Natural killer cell (primary cell): ENCODE results near the gene OR1L6. TPM values are rescaled to one million over a fixed set of nuclear protein-coding genes. Genes with fewer than 3 reads are reported as not detected.

Source experiments
- ATAC-seq, 3 donors: fragments of 150-1000 bp in 2 of 3; fragments of 200-7000 bp in 1 of 3; cut with Tn5 transposase; 1 replicate in 1 of 3; 2 replicates in 2 of 3; pipeline ENCODE4 v1.10.0; 2021; ENCODE audit warnings: mild to moderate bottlenecking in 2 of 3, moderate library complexity in 2 of 3
- DNase-seq, 2 donors: peaks; one replicate each; pipeline versions ENCODE4 v3.0.0 to v3.0.0-alpha.2; 2013 to 2021; ENCODE audit warnings: mixed read lengths in 1 of 2
- H3K27ac ChIP-seq: one replicate; pipeline ENCODE4 v1.5.1; 2013; ENCODE audit warnings: mild to moderate bottlenecking, low read length
- H3K27me3 ChIP-seq: one replicate; pipeline ENCODE4 v1.6.1; 2013; ENCODE audit warnings: low read length; ENCODE audit not compliant: control insufficient read depth, insufficient read depth
- H3K36me3 ChIP-seq: one replicate; pipeline ENCODE4 v1.6.1; 2013; ENCODE audit warnings: low read length; ENCODE audit not compliant: control insufficient read depth, insufficient read depth
- H3K4me1 ChIP-seq: one replicate; pipeline ENCODE4 v1.6.1; 2013; ENCODE audit warnings: low read length; ENCODE audit not compliant: control insufficient read depth, insufficient read depth
- H3K4me3 ChIP-seq: one replicate; pipeline ENCODE4 v1.5.1; 2013; ENCODE audit warnings: low read length
- H3K9me3 ChIP-seq: one replicate; pipeline ENCODE4 v1.6.1; 2013; ENCODE audit warnings: low read length; ENCODE audit not compliant: control insufficient read depth, insufficient read depth
- H3K27ac Mint-ChIP-seq, 2 donors: one replicate each; pipeline ENCODE4 v1.8.0; 2022; ENCODE audit warnings: mild to moderate bottlenecking in 2 of 2, mixed read lengths in 2 of 2, moderate library complexity in 1 of 2
- H3K27me3 Mint-ChIP-seq, 2 donors: one replicate each; pipeline ENCODE4 v1.8.0; 2022; ENCODE audit warnings: low read depth in 2 of 2, mixed read lengths in 2 of 2
- H3K36me3 Mint-ChIP-seq: one replicate; pipeline ENCODE4 v1.8.0; 2022; ENCODE audit warnings: mixed read lengths
- H3K4me1 Mint-ChIP-seq, 2 donors: one replicate each; pipeline ENCODE4 v1.8.0; 2022; ENCODE audit warnings: mixed read lengths in 2 of 2
- H3K4me3 Mint-ChIP-seq: one replicate; pipeline ENCODE4 v1.8.0; 2022; ENCODE audit warnings: mild to moderate bottlenecking, moderate library complexity, mixed read lengths
- H3K9me3 Mint-ChIP-seq, 2 donors: one replicate each; pipeline ENCODE4 v1.8.0; 2022; ENCODE audit warnings: mixed read lengths in 2 of 2
- CTCF ChIP-seq: fragments of 200-600 bp; IDR thresholded peaks from one replicate; pipeline ENCODE4 v1.8.0; 2022; ENCODE audit warnings: antibody characterized with exemption
- WGBS: methylation state at CpG from one replicate; pipeline ENCODE4 v1.1.7; 2013; ENCODE audit warnings: missing lambda C conversion rate; ENCODE audit not compliant: insufficient coverage; 5-methylcytosine and 5-hydroxymethylcytosine counted together
- intact Hi-C: fragments of 100-400 bp; cut with micrococcal nuclease; formaldehyde crosslinking; loops from one replicate; pipeline ENCODE4 v1.14.2; 2022
- total RNA-seq, 4 donors: library from RNA; stranded (reverse); fragments of 120-200 nt in 1 of 4; gene quantifications; one replicate each; pipeline versions ENCODE4 v1.2.3 to v1.2.4, GENCODE V29; 2013 to 2022

Gene OR1L6
- total RNA-seq, 3 donors from 2014 or later (not counting 1 experiment from before 2014, with no cell fraction given) = not detected

DNA sequence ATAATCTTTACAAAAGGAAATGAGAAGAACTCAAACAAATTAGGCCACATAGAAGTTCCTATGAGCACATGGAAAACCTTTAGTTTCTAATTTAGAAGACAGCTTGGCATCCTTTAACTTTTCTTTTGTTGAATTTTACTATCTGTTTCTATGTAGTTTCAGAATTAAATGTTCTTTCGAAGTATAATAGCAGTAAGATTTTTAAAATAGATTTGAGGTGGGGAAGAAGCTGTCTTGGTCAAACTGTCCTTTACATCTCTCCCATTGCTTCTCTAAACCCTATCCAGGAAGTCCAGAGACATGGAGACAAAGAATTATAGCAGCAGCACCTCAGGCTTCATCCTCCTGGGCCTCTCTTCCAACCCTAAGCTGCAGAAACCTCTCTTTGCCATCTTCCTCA is 18.4 kb upstream of the OR1L6 start, which contains the start of gene OR1L4:
OR1L4 (plus strand) TSS at position 301 of the 400 bp plus-strand sequence; CDS start at position 301, 0 bp downstream.
- Histone ChIP-seq H3K4me1 (no peaks in the 10 kb centered on the region), H3K4me3 (no peak within 1 kb of the TSS), H3K27ac (no peak within 1 kb of the TSS), H3K27me3 (no peaks in the 10 kb centered on the region), H3K9me3 (peaks cover 30% of the 10 kb centered on the region), H3K36me3 (no peaks in the 10 kb centered on the region)
- no CpG with 5 or more reads among the region's 1 CpG for whole genome bisulfite sequencing
- no peak for TF ChIP-seq CTCF
- no peaks in the 10 kb centered on the region for H3K4me1 Mint-ChIP-seq
- H3K36me3 Mint-ChIP-seq = peaks cover 15% of the 10 kb centered on the region
- no peaks in the 10 kb centered on the region for H3K27me3 Mint-ChIP-seq
- no peak within 1 kb of the TSS for H3K4me3 Mint-ChIP-seq
- intact Hi-C loops = no loop called here
- ATAC-seq (no peak), DNase-seq (no peak)
- H3K9me3 Mint-ChIP-seq = peaks cover 14 to 22% of the 10 kb centered on the region in 2 donors
- no peak within 1 kb of the TSS for H3K27ac Mint-ChIP-seq

DNA sequence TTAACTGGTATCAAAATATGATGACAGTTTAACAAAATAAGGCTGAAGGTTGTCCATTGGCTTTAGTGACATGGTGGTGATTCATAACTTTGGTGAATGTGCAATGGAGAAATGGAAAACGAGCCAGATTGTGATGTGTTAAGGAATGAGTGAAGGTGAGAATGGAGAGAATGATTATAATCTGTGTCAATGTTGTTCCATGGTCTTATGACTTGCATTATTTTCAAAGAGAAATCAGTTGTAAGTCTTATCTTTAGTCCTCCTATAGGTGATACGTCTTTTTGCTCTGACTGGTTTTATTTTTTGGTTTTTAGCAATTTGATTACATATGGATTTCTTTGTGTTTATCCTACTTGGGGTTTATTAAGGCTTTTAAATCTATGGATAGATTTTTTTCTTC is 12.7 kb downstream of the OR1L6 start:
- no peak for DNase-seq

DNA sequence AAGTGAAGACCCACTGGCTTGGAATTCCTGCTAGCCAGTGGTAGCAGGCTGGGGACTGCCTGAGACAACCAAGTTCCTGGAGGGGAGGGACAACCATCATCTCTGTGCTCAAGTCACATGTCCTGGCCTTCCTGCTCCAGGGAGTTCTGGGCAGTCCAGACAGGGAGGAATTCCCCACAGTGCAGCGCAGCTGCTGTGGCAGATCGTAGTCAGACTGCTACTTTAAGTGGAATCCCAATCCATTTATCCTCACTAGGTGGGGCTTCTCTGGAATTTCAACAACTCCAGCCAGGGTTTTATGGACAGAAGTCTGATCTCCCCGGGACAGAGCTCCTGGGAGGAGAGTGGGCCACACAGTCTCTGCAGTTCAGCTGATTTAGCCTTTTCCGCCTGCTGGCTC is 25.7 kb downstream of the OR1L6 start:
- DNase-seq = no peak
- H3K27ac ChIP-seq = no peak overlapping the region
- H3K27ac Mint-ChIP-seq = no peak overlapping the region
- H3K27me3 ChIP-seq = no peaks in the 10 kb centered on the region
- H3K4me1 Mint-ChIP-seq = no peaks in the 10 kb centered on the region
- TF ChIP-seq CTCF = no peak
- peaks cover 33% of the 10 kb centered on the region for H3K36me3 Mint-ChIP-seq
- intact Hi-C loops = no loop called here
- H3K9me3 ChIP-seq = peaks cover 7% of the 10 kb centered on the region
- H3K9me3 Mint-ChIP-seq = peaks cover 14 to 23% of the 10 kb centered on the region in 2 donors
- 83% methylated on average over 4 of the region's 4 CpGs for WGBS
- no peak overlapping the region for H3K4me3 ChIP-seq
- peaks cover 0 to 5% of the 10 kb centered on the region in 2 donors for H3K27me3 Mint-ChIP-seq
- no peaks in the 10 kb centered on the region for H3K4me1 ChIP-seq
- H3K4me3 Mint-ChIP-seq = no peak overlapping the region
- no peaks in the 10 kb centered on the region for H3K36me3 ChIP-seq
- no peak for ATAC-seq

More for the DNA sequence above, 12.7 kb downstream of the OR1L6 start:
- no peaks in the 10 kb centered on the region for H3K36me3 Mint-ChIP-seq
- Histone ChIP-seq H3K9me3 (no peaks in the 10 kb centered on the region), H3K36me3 (no peaks in the 10 kb centered on the region), H3K27me3 (no peaks in the 10 kb centered on the region), H3K4me3 (no peak overlapping the region), H3K27ac (no peak overlapping the region), H3K4me1 (no peaks in the 10 kb centered on the region)
- no peak overlapping the region for H3K27ac Mint-ChIP-seq
- WGBS = 0% methylated on average over 1 of the region's 2 CpGs
- intact Hi-C loops = no loop called here
- H3K4me3 Mint-ChIP-seq = no peak overlapping the region
- H3K4me1 Mint-ChIP-seq = no peaks in the 10 kb centered on the region
- ATAC-seq = no peak
- H3K27me3 Mint-ChIP-seq = no peaks in the 10 kb centered on the region
- no peak for TF ChIP-seq CTCF
- peaks cover 8 to 10% of the 10 kb centered on the region in 2 donors for H3K9me3 Mint-ChIP-seq

DNA sequence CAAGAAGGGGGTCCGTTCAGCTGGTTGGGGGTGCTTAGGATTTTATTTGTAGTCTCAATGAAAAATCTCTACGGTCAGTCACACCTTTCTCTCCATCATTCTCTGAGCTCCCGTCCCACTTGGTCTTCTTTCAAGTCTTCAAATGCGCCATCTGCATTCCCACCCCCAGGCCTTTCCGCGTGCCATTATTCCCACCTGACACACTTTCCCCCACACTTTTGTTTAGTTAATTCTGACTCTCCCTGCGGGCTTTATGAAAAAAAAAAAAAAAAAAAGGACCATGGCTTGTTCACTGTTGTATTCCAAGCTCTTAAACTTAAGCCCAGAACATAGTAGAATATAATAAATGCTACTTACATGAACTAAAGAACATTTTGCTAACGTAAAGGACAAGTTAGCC is 34.9 kb downstream of the OR1L6 start:
- no peak overlapping the region for H3K27ac ChIP-seq
- peaks cover 3% of the 10 kb centered on the region in 2 donors for H3K9me3 Mint-ChIP-seq
- H3K4me3 ChIP-seq = no peak overlapping the region
- no peaks in the 10 kb centered on the region for H3K27me3 ChIP-seq
- H3K36me3 ChIP-seq = no peaks in the 10 kb centered on the region
- no peaks in the 10 kb centered on the region for H3K36me3 Mint-ChIP-seq
- no peak overlapping the region for H3K27ac Mint-ChIP-seq
- no peak overlapping the region for H3K4me3 Mint-ChIP-seq
- H3K4me1 Mint-ChIP-seq = peaks cover 0 to 5% of the 10 kb centered on the region in 2 donors
- TF ChIP-seq CTCF = no peak
- no peak for ATAC-seq
- intact Hi-C loops = no loop called here
- no peaks in the 10 kb centered on the region for H3K4me1 ChIP-seq
- no peaks in the 10 kb centered on the region for H3K9me3 ChIP-seq
- no peak for DNase-seq
- peaks cover 0 to 7% of the 10 kb centered on the region in 2 donors for H3K27me3 Mint-ChIP-seq
- WGBS = 89% methylated on average over 7 of the region's 8 CpGs
